HG03520 (cell line): ENCODE results near the gene ST6GALNAC4.

Experiments used
- ATAC-seq: cut with Tn5 transposase; IDR thresholded peaks from one replicate; pipeline ENCODE4 v1.9.1; 2021; ENCODE audit warnings: mild to moderate bottlenecking, moderate library complexity; ENCODE audit not compliant: unreplicated experiment

Gene ST6GALNAC4

GRCh38 chr9:127916720-127917581 is at the start of gene ST6GALNAC4:
Gene ST6GALNAC4, minus strand, starts transcription at chr9:127917041. Its CDS starts 622 bp downstream, at chr9:127916419.
- peak; percentile 77 for ATAC-seq

- no peak for ATAC-seq
Measured at GRCh38 chr9:127965953-127966352, 49.1 kb upstream of the ST6GALNAC4 start.

DNA sequence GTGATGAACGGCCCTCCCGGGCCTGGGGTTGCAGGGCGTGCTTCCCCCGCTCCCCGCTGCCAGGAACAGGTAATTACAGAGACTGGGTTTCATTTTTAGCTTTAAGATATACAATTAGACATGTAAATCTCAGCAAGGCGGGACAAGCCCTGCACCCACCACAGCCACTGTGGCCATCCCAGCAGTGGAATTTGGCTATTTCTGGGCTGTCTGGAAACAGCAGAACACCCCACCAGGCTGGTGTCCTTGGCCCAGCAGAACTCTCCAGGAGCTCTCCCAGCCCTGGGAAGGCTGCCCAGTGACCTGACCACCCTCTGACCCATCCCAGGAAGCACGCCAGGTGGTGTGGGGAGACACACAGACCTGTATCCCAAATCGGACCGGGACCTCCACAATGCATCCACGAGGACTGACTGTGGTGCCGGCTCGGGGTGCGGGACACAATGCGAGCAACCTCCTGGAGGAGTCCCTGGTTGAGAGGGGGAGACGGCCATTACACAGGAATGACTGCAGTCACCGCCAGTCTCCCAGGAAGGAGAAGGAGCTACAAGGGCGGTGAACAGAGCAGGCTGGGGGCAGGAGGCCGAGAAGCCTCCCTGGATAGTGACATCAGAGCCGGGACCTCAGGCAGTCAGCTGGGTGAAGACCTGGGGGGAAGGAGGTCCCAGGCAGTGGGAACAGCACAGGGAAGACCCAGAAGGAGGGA is 46.7 kb upstream of the ST6GALNAC4 start:
- ATAC-seq = no peak

GRCh38 chr9:127963041-127963358 is 46.2 kb upstream of the ST6GALNAC4 start:
- ATAC-seq = no peak

GRCh38 chr9:127962278-127962677 is 45.4 kb upstream of the ST6GALNAC4 start:
- ATAC-seq = no peak

DNA sequence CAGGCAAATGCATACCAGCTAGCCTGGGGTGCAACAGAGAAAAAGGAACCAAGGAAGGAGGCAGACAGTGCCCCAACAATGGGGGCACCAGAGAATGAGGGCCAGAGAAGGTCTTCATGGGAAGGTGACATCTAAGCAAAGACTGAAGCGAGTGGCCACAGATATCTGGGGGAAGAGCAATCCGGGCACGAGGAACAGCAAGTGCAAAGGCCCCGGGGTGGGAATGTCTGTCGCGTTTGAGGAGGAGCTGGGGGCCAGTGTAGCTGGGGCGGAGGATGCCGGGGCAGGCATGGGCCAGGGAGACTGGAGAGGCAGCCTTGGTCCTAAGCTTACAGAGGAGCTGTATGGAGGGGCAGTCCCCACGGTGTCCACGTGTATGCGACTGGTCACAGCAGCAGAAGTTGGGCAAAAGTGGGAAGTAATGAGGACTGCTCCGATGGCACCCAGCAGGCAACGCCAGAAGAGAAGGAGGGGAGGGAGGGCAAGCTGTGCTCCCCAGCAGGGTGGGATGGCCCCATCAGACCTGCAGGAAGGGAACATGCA is 44.8 kb upstream of the ST6GALNAC4 start:
- no peak for ATAC-seq

GRCh38 chr9:127961155-127961490 is 44.3 kb upstream of the ST6GALNAC4 start:
- no peak for ATAC-seq

- no peak for ATAC-seq
Measured at GRCh38 chr9:127960410-127961154, 43.7 kb upstream of the ST6GALNAC4 start.

DNA sequence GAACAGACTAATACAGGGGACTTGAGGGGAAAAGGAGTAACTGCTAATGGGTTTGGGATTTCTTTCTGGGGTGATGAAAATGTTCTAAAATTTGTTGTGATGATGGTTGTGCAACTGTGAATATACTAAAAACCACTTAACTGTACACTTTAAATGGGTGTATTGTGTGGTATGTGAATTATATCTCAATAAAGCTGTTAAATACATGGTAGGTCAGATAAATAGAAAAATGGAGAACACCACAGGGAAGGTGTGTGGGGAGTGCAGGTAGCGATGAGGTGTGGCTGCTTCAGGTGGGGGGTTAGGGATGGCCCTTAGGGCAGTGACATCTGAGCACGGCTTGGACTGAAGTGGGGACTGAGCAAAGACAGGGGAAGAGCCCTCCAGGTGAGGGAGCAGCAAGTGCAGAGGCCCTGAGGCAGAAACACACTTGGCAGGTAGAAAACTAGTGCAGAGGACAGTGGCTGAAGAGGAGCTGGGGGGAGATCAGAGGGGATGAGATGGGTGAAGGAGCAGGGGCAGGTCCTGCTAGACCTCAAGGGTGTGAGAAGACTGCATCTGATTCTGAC is 43.1 kb upstream of the ST6GALNAC4 start:
- no peak for ATAC-seq

- no peak for ATAC-seq
Measured at GRCh38 chr9:127959398-127959797, 42.6 kb upstream of the ST6GALNAC4 start.

DNA sequence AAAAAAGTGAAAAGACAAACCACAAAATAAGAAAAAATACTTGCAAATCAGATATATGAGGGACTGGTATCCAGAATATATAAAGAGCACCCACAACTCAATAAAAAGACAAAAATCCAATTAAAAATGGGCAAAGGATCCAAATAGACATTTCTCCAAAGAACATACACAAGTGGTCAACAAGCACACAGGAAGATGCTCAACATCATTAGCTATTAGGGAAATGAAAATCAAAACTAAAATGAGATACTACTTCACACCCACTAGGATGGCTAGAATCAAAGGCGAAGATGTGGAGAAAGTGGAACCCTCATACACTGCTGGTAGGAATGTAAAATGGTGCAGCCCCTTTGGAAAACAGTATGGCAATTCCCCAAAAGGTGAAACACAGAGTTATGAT is 41.9 kb upstream of the ST6GALNAC4 start:
- no peak for ATAC-seq

GRCh38 chr9:127955294-127956015 is 38.6 kb upstream of the ST6GALNAC4 start:
- ATAC-seq = no peak

- no peak for ATAC-seq
Measured at GRCh38 chr9:127954831-127955293, 38.0 kb upstream of the ST6GALNAC4 start.

DNA sequence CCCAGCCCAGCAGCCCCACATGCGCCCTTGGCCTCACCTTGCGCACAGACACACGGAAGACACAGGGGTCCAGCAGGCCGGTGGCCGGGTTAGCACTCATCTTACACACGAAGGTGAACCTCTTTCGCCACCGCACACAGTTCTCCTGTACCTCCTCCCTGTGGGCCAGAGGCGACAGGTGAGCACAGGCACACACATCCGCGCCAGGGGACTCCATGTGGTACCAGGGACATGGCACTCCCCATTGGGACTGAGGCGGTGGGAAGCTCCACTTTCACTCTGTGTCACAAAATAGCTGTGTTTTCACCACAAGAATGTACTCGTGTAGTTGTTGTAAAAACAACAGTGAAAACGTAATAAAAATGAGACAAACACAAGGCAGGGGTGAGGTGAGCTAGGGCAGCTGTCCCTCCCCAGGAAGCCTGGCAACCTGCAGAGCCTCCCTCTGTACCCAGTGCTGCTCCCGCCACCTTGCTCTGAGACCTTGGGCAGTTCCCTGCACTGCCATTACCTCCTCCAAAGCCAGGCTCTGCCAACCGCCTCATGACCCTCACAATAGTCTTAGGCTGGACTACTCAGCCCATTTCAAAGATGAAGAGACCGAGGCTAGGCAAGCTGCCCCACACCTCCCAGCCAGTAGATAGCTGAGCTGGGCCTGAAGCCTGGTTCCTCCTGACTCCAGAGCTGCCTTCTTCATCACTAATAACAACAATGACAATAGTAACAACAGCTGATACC is 37.1 kb upstream of the ST6GALNAC4 start:
- no peak for ATAC-seq

GRCh38 chr9:127953154-127953553 is 36.3 kb upstream of the ST6GALNAC4 start:
- ATAC-seq = no peak

- ATAC-seq = no peak
Measured at GRCh38 chr9:127950513-127951289, 33.9 kb upstream of the ST6GALNAC4 start.

GRCh38 chr9:127949827-127950512 is 33.1 kb upstream of the ST6GALNAC4 start:
- no peak for ATAC-seq
